ENCODE results near the gene MAT2A.

MAT2A gene

GRCh38 chr2:85503168-85503850 lies 35.7 kb upstream of the MAT2A start:
- no peak for DNase-seq (ENCODE audit: low read depth)
- TF ChIP-seq CTCF (IDR thresholded peaks at IDR 0.05; ENCODE audit: control insufficient read depth, insufficient read depth, low read depth, low read length, missing control alignments), result no peak
- no peak overlapping the region for H3K4me3 ChIP-seq (ENCODE audit: control insufficient read depth, low read depth, low read length)

- no peak overlapping the region for H3K4me3 ChIP-seq (ENCODE audit: control insufficient read depth, low read depth, low read length)
- no peak for TF ChIP-seq CTCF (IDR thresholded peaks at IDR 0.05; ENCODE audit: control insufficient read depth, insufficient read depth, low read depth, low read length, missing control alignments)
- peak; percentile 70 for DNase-seq (ENCODE audit: low read depth)
These were observed 34.9 kb upstream of the MAT2A start for GRCh38 chr2:85503851-85504777.

GRCh38 chr2:85504778-85505261 lies 34.1 kb upstream of the MAT2A start:
- peak; percentile 94 for DNase-seq (ENCODE audit: low read depth)
- no peak for TF ChIP-seq CTCF (IDR thresholded peaks at IDR 0.05; ENCODE audit: control insufficient read depth, insufficient read depth, low read depth, low read length, missing control alignments)
- no peak overlapping the region for H3K4me3 ChIP-seq (ENCODE audit: control insufficient read depth, low read depth, low read length)

- no peak for TF ChIP-seq CTCF (IDR thresholded peaks at IDR 0.05; ENCODE audit: control insufficient read depth, insufficient read depth, low read depth, low read length, missing control alignments)
- H3K4me3 ChIP-seq (ENCODE audit: control insufficient read depth, low read depth, low read length), result no peak overlapping the region
- DNase-seq (ENCODE audit: low read depth), result no peak
These were observed 33.3 kb upstream of the MAT2A start for GRCh38 chr2:85505551-85506238.

GRCh38 chr2:85506768-85507181 lies 32.2 kb upstream of the MAT2A start:
- no peak for DNase-seq (ENCODE audit: low read depth)
- no peak for TF ChIP-seq CTCF (IDR thresholded peaks at IDR 0.05; ENCODE audit: control insufficient read depth, insufficient read depth, low read depth, low read length, missing control alignments)
- no peak overlapping the region for H3K4me3 ChIP-seq (ENCODE audit: control insufficient read depth, low read depth, low read length)

All from AG09309 (cell line).